ENCODE measurements around the gene CTF1. TPM values are rescaled to one million over a fixed set of nuclear protein-coding genes. Genes with fewer than 3 reads are reported as not detected.
"Not testable (repeated sequence)": the region's sequence is repeated elsewhere in the genome, so short reads cannot be mapped to it uniquely, and the experiment has no call there.

The CTF1 gene
- total RNA-seq, result 0.19 and 0.53 TPM in 2 replicates

GRCh38 chr16:30896261-30896888 is at the start of gene CTF1:
CTF1 (plus strand) TSS chr16:30896614; CDS start chr16:30896644, 30 bp downstream.
- DNase-seq (ENCODE audit: extremely low read depth, low read depth, low spot score), result no peak

GRCh38 chr16:30846649-30847402 is 49.6 kb upstream of the CTF1 start:
- DNase-seq (ENCODE audit: extremely low read depth, low read depth, low spot score), result no peak

GRCh38 chr16:30850246-30850645 is 46.2 kb upstream of the CTF1 start:
- DNase-seq (ENCODE audit: extremely low read depth, low read depth, low spot score), result no peak

- DNase-seq (ENCODE audit: extremely low read depth, low read depth, low spot score), result no peak
Observed at GRCh38 chr16:30853758-30854157, 42.7 kb upstream of the CTF1 start.

GRCh38 chr16:30858111-30858495 is 38.3 kb upstream of the CTF1 start:
- DNase-seq (ENCODE audit: extremely low read depth, low read depth, low spot score), result no peak

GRCh38 chr16:30858829-30859423 is 37.5 kb upstream of the CTF1 start:
- no peak for DNase-seq (ENCODE audit: extremely low read depth, low read depth, low spot score)

- DNase-seq (ENCODE audit: extremely low read depth, low read depth, low spot score), result not testable (repeated sequence)
Observed at GRCh38 chr16:30860729-30861128, 35.7 kb upstream of the CTF1 start.

- DNase-seq (ENCODE audit: extremely low read depth, low read depth, low spot score), result not testable (repeated sequence)
Observed at GRCh38 chr16:30863178-30863577, 33.2 kb upstream of the CTF1 start.

GRCh38 chr16:30866031-30866430 is 30.4 kb upstream of the CTF1 start:
- DNase-seq (ENCODE audit: extremely low read depth, low read depth, low spot score), result no peak

- DNase-seq (ENCODE audit: extremely low read depth, low read depth, low spot score), result no peak
Observed at GRCh38 chr16:30867747-30868146, 28.7 kb upstream of the CTF1 start.

GRCh38 chr16:30870904-30871303 is 25.5 kb upstream of the CTF1 start:
- DNase-seq (ENCODE audit: extremely low read depth, low read depth, low spot score), result no peak

GRCh38 chr16:30874244-30874820 is 22.1 kb upstream of the CTF1 start:
- DNase-seq (ENCODE audit: extremely low read depth, low read depth, low spot score), result no peak

- DNase-seq (ENCODE audit: extremely low read depth, low read depth, low spot score), result peak; percentile 50
Observed at GRCh38 chr16:30874821-30875717, 21.3 kb upstream of the CTF1 start.

- no peak for DNase-seq (ENCODE audit: extremely low read depth, low read depth, low spot score)
Observed at GRCh38 chr16:30875871-30876801, 20.3 kb upstream of the CTF1 start.

- no peak for DNase-seq (ENCODE audit: extremely low read depth, low read depth, low spot score)
Observed at GRCh38 chr16:30876867-30877266, 19.5 kb upstream of the CTF1 start.

GRCh38 chr16:30882429-30883310 is 13.7 kb upstream of the CTF1 start:
- no peak for DNase-seq (ENCODE audit: extremely low read depth, low read depth, low spot score)

- no peak for DNase-seq (ENCODE audit: extremely low read depth, low read depth, low spot score)
Observed at GRCh38 chr16:30884760-30885159, 11.7 kb upstream of the CTF1 start.

- no peak for DNase-seq (ENCODE audit: extremely low read depth, low read depth, low spot score)
Observed at GRCh38 chr16:30885196-30885595, 11.2 kb upstream of the CTF1 start.

- no peak for DNase-seq (ENCODE audit: extremely low read depth, low read depth, low spot score)
Observed at GRCh38 chr16:30886145-30886544, 10.3 kb upstream of the CTF1 start.

Data from glomerular endothelial cell (primary cell).